Hepatocyte (in vitro differentiated cells): ENCODE data around the gene PTPRD. TPM values are rescaled to one million over a fixed set of nuclear protein-coding genes. Genes with fewer than 3 reads are reported as not detected.

Experiments used
- DNase-seq: peaks from one replicate; pipeline ENCODE4 v3.0.0-alpha.2; 2016; ENCODE audit warnings: low spot score
- H2AFZ ChIP-seq: fragments of 200-600 bp; sonication (generic); 2 replicates; pipeline ENCODE4 v1.6.0; 2016; ENCODE audit warnings: antibody characterized with exemption, mild to moderate bottlenecking
- H3K27ac ChIP-seq: fragments of 200-600 bp; sonication (generic); 2 replicates; pipeline ENCODE4 v1.5.1; 2016; ENCODE audit warnings: mild to moderate bottlenecking
- H3K27me3 ChIP-seq: fragments of 200-600 bp; sonication (generic); 2 replicates; pipeline ENCODE4 v1.6.1; 2016
- H3K36me3 ChIP-seq: fragments of 200-600 bp; sonication (generic); replicated peaks from 2 replicates; pipeline ENCODE4 v1.5.1; 2016; ENCODE audit warnings: low read depth; ENCODE audit not compliant: insufficient read depth
- H3K4me1 ChIP-seq: fragments of 200-600 bp; sonication (generic); 2 replicates; pipeline ENCODE4 v1.5.1; 2016; ENCODE audit warnings: mild to moderate bottlenecking, moderate library complexity; ENCODE audit not compliant: insufficient read depth
- H3K4me2 ChIP-seq: fragments of 200-600 bp; sonication (generic); 2 replicates; pipeline ENCODE4 v1.6.0; 2016
- H3K4me3 ChIP-seq: fragments of 200-600 bp; sonication (generic); 2 replicates; pipeline ENCODE4 v1.5.1; 2016; ENCODE audit warnings: mild to moderate bottlenecking
- H3K79me2 ChIP-seq: fragments of 200-600 bp; sonication (generic); 2 replicates; pipeline ENCODE4 v1.6.0; 2017; ENCODE audit warnings: mild to moderate bottlenecking
- H3K9me2 ChIP-seq: fragments of 200-600 bp; sonication (generic); replicated peaks from 2 replicates; pipeline ENCODE4 v1.6.0; 2017; ENCODE audit warnings: mild to moderate bottlenecking; ENCODE audit not compliant: insufficient read depth
- H3K9me3 ChIP-seq: fragments of 200-600 bp; sonication (generic); 2 replicates; pipeline ENCODE4 v1.5.1; 2016; ENCODE audit warnings: low read depth, mild to moderate bottlenecking
- H4K20me1 ChIP-seq: fragments of 200-600 bp; sonication (generic); 2 replicates; pipeline ENCODE4 v1.6.0; 2016; ENCODE audit warnings: mild to moderate bottlenecking; ENCODE audit not compliant: insufficient read depth, poor library complexity, severe bottlenecking
- EZH2 ChIP-seq: fragments of 200-600 bp; sonication (generic); IDR thresholded peaks from 2 replicates; pipeline ENCODE4 v1.6.1; 2016; ENCODE audit warnings: antibody characterized with exemption, mild to moderate bottlenecking, borderline replicate concordance
- EZH2phosphoT487 ChIP-seq: fragments of 200-600 bp; sonication (generic); IDR thresholded peaks from one replicate; pipeline ENCODE4 v1.6.1; 2018; ENCODE audit warnings: antibody characterized with exemption, mild to moderate bottlenecking, low read depth, moderate library complexity; ENCODE audit not compliant: unreplicated experiment, severe bottlenecking
- WGBS: methylation state at CpG from one replicate; pipeline ENCODE4 v1.1.6; 2016; ENCODE audit warnings: low lambda C conversion rate; ENCODE audit errors: missing lambda C conversion rate; 5-methylcytosine and 5-hydroxymethylcytosine counted together
- polyA plus RNA-seq: library from polyadenylated mRNA; unstranded; fragments of >200 nt; fragmentation: Nextera tagmentation; extraction: Ambion mirVana; gene quantifications from 2 replicates; pipeline ENCODE4 v1.2.1, GENCODE V29; 2016
- total RNA-seq: library from RNA; depleted of rRNA; stranded (reverse); fragments of >200 nt; gene quantifications from 2 replicates; pipeline ENCODE4 v1.2.3, GENCODE V29; 2014
- TF ChIP-seq, protein P1 (sequence below): fragments of 200-600 bp; sonication (generic); IDR thresholded peaks from 2 replicates; pipeline ENCODE4 v1.5.1; 2016; ENCODE audit warnings: antibody characterized with exemption, mild to moderate bottlenecking; ENCODE audit not compliant: poor library complexity

Gene PTPRD
- total and polyA plus RNA-seq, 2 experiments from 2014 or later = 6.5 to 77.6 TPM

DNA sequence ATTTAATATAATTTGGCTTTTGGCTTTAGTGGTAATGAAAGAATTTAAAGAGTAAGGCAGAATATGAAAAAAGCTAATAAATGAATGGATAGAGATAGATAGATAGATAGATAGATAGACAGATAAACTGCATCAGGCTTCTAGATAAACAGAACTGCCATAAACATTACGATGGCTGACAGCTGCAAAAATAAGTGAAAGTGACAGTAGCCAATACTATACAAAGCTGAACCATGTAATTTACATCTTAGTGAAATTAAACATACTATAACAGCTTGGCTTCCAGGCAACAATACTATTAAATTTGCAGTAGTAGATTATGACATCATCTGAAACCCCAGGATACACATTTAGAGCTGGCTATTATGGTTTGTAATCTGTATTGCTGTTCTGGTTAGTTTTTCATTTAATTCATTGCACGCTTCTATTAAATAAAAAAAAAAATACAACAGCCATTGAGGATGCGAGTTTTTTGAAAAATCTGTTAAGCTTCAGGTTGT, 1354.8 kb downstream of the PTPRD start:
- Histone ChIP-seq H3K4me3 (no peak overlapping the region), H3K4me1 (no peaks in the 10 kb centered on the region), H3K27ac (no peak overlapping the region), H2AFZ (no peak overlapping the region), H3K36me3 (no peaks in the 10 kb centered on the region), H3K4me2 (no peak overlapping the region), H3K79me2 (no peaks in the 10 kb centered on the region), H4K20me1 (no peaks in the 10 kb centered on the region), H3K9me3 (no peaks in the 10 kb centered on the region), H3K27me3 (no peaks in the 10 kb centered on the region), H3K9me2 (no peaks in the 10 kb centered on the region)
- no peak for DNase-seq
- TF ChIP-seq EZH2 (no peak), EZH2phosphoT487 (no peak)
- TF ChIP-seq, protein P1, sequence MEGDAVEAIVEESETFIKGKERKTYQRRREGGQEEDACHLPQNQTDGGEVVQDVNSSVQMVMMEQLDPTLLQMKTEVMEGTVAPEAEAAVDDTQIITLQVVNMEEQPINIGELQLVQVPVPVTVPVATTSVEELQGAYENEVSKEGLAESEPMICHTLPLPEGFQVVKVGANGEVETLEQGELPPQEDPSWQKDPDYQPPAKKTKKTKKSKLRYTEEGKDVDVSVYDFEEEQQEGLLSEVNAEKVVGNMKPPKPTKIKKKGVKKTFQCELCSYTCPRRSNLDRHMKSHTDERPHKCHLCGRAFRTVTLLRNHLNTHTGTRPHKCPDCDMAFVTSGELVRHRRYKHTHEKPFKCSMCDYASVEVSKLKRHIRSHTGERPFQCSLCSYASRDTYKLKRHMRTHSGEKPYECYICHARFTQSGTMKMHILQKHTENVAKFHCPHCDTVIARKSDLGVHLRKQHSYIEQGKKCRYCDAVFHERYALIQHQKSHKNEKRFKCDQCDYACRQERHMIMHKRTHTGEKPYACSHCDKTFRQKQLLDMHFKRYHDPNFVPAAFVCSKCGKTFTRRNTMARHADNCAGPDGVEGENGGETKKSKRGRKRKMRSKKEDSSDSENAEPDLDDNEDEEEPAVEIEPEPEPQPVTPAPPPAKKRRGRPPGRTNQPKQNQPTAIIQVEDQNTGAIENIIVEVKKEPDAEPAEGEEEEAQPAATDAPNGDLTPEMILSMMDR = no peak
- 93% methylated on average over 3 of the region's 3 CpGs for WGBS

DNA sequence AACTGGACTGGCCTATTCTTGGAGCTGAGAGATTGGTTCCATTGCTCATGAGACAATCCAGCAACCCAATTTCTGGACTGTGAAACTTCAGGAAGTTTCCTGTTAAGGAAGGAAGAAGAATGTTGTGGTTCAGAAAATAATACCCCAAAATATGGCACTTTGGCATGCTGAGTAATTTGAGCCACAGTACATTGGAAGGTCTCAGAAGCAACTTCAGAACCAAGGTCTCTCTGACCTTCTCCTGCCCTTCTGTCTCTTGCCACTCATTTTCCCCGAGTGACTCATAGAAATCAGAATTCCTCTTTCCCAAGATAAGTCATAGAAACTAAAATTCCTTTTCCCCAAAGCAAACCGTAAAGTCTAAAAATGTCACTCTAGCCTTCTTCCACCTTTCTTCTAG, 1366.1 kb downstream of the PTPRD start:
- H3K36me3 ChIP-seq = no peaks in the 10 kb centered on the region
- H4K20me1 ChIP-seq = no peaks in the 10 kb centered on the region
- DNase-seq = no peak
- TF ChIP-seq EZH2phosphoT487 (no peak), EZH2 (no peak)
- TF ChIP-seq, protein P1 = no peak
- H3K27ac ChIP-seq = no peak overlapping the region
- no peak overlapping the region for H2AFZ ChIP-seq
- no peaks in the 10 kb centered on the region for H3K9me2 ChIP-seq
- no peak overlapping the region for H3K4me3 ChIP-seq
- no peaks in the 10 kb centered on the region for H3K9me3 ChIP-seq
- 91% methylated on average over 2 of the region's 2 CpGs for WGBS
- no peaks in the 10 kb centered on the region for H3K4me1 ChIP-seq
- no peak overlapping the region for H3K4me2 ChIP-seq
- H3K79me2 ChIP-seq = no peaks in the 10 kb centered on the region
- H3K27me3 ChIP-seq = no peaks in the 10 kb centered on the region

DNA sequence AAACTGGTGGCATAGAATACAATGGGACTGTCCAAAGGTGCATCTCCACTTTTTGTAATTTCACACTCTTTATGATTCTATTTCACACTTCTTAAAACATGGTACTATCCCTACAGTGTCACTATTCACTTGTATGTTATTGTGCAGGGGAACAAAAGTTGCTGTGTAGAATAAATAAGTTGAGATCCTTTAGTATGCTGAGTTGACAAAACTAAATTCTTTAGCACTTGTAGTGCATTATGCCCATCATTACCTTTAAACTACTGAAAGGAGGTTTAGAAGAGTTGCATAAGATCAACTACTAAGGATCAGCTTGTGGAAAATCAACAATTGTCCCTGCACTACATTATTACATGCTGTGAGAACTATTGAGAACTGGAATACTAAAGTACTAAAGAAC, 1380.9 kb downstream of the PTPRD start:
- Histone ChIP-seq H4K20me1 (no peaks in the 10 kb centered on the region), H3K9me2 (no peaks in the 10 kb centered on the region), H3K4me1 (no peaks in the 10 kb centered on the region), H2AFZ (no peak overlapping the region), H3K79me2 (no peaks in the 10 kb centered on the region), H3K27me3 (no peaks in the 10 kb centered on the region), H3K36me3 (no peaks in the 10 kb centered on the region), H3K27ac (no peak overlapping the region), H3K4me3 (no peak overlapping the region), H3K4me2 (no peak overlapping the region), H3K9me3 (no peaks in the 10 kb centered on the region)
- TF ChIP-seq EZH2phosphoT487 = no peak
- DNase-seq = no peak

DNA sequence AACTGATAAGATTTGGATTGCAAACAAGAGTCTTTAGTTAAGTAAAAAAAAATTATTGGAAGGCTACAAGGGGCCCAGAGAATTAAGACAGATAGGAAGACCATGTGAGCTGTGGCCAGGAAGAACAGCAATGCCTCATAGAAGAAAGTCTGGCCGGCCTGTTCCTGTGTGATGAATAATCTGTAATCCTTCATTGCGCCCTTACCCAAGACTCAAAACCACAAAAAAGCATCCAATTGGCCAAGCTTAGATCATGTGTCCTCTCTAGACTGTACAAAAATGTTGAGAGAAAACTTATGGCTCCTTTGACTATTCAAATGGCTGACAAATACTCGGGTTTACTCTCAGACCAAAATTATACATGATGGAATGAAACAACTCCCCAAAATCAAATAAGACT, 1383.5 kb downstream of the PTPRD start:
- no peaks in the 10 kb centered on the region for H4K20me1 ChIP-seq
- WGBS = 86% methylated on average over 3 of the region's 3 CpGs

More for the DNA sequence above, 1383.5 kb downstream of the PTPRD start:
- H3K4me3 ChIP-seq = no peak overlapping the region
- no peak overlapping the region for H3K4me2 ChIP-seq
- H3K9me2 ChIP-seq = no peaks in the 10 kb centered on the region
- TF ChIP-seq EZH2 (no peak), EZH2phosphoT487 (no peak)
- TF ChIP-seq, protein P1 = no peak
- no peaks in the 10 kb centered on the region for H3K36me3 ChIP-seq
- H2AFZ ChIP-seq = no peak overlapping the region
- no peaks in the 10 kb centered on the region for H3K9me3 ChIP-seq
- H3K27ac ChIP-seq = no peak overlapping the region
- H3K27me3 ChIP-seq = no peaks in the 10 kb centered on the region
- no peaks in the 10 kb centered on the region for H3K4me1 ChIP-seq
- H3K79me2 ChIP-seq = no peaks in the 10 kb centered on the region
- DNase-seq = no peak
